HCT116 (cell line): ENCODE measurements around the gene HHAT. TPM values are rescaled to one million over a fixed set of nuclear protein-coding genes. Genes with fewer than 3 reads are reported as not detected.

Experiments
- ATAC-seq: fragments of 200-7000 bp; cut with Tn5 transposase; 2 replicates; pipeline ENCODE4 v1.9.1; 2020; ENCODE audit warnings: mild to moderate bottlenecking, moderate library complexity
- BruUV-seq: library from RNA; stranded (reverse); fragments of 400-500 nt; replicated peaks from 2 replicates; lab custom pipeline; 2021; lab: Mats Ljungman, UMichigan
- CTCF ChIA-PET: fragments of 300-600 bp; sonication (Branson Sonifier 250); formaldehyde crosslinking; loops from one replicate; lab custom pipeline; 2021; ENCODE audit warnings: antibody characterized with exemption; lab: Charles Lee
- POLR2A ChIA-PET: fragments of 300-600, 350-600 bp; sonication (Branson Sonifier 250); formaldehyde crosslinking; loops from one replicate; lab custom pipeline; 2021; ENCODE audit warnings: antibody characterized with exemption; lab: Charles Lee
- RAD21 ChIA-PET, 2 experiments: fragments of 300-600 bp; sonication (Branson Sonifier 250); formaldehyde crosslinking; loops; one replicate each; lab custom pipeline; 2023; ENCODE audit warnings: low total read pairs in 2 of 2; ENCODE audit not compliant: uncharacterized antibody in 2 of 2, unreplicated experiment in 2 of 2, low non-redundant PET in 1 of 2; lab: Charles Lee
- DNase-seq: peaks from one replicate; pipeline ENCODE4 v3.0.0-alpha.2; 2010; ENCODE audit warnings: low read depth, low spot score
- H2AFZ ChIP-seq: fragments of 200-600 bp; shearing (Covaris generic), sonication (generic); 2 replicates; pipeline ENCODE4 v1.6.1; 2017; ENCODE audit warnings: low read depth, mixed run types, mixed read lengths, antibody characterized with exemption, low read length; ENCODE audit not compliant: poor library complexity, severe bottlenecking
- H3K27ac ChIP-seq: 2 replicates; pipeline ENCODE4 v1.5.1; 2012; ENCODE audit warnings: low read depth, low read length
- H3K27me3 ChIP-seq: fragments of 200-600 bp; sonication (generic); 2 replicates; pipeline ENCODE4 v1.6.1; 2016; ENCODE audit warnings: mixed run types, low read length, mixed read lengths; ENCODE audit not compliant: insufficient read depth
- H3K36me3 ChIP-seq, 2 experiments: fragments of 200-500 bp in 1 of 2; fragments of 200-600 bp in 1 of 2; sonication (Bioruptor generic) in 1 of 2; sonication (generic) in 1 of 2; 2 replicates each; pipeline versions ENCODE4 v1.5.1 to v1.6.1; 2014 to 2016; ENCODE audit warnings: low read length in 2 of 2, inconsistent platforms in 1 of 2, mixed read lengths in 1 of 2, mixed run types in 1 of 2; ENCODE audit not compliant: insufficient read depth in 2 of 2, control insufficient read depth in 1 of 2
- H3K4me1 ChIP-seq, 2 experiments: fragments of 200-600 bp in 1 of 2; sonication (generic) in 1 of 2; 2 replicates each; pipeline versions ENCODE4 v1.5.1 to v1.6.1; 2012 to 2017; ENCODE audit warnings: low read length in 2 of 2, inconsistent platforms in 1 of 2, mild to moderate bottlenecking in 1 of 2, mixed read lengths in 1 of 2, mixed run types in 1 of 2, moderate library complexity in 1 of 2; ENCODE audit not compliant: insufficient read depth in 2 of 2, control insufficient read depth in 1 of 2
- H3K4me2 ChIP-seq: fragments of 200-600 bp; sonication (generic); 2 replicates; pipeline ENCODE4 v1.6.1; 2017; ENCODE audit warnings: mixed run types, low read length, mixed read lengths
- H3K4me3 ChIP-seq, 2 experiments: fragments of 200-600 bp in 1 of 2; sonication (generic) in 1 of 2; replicated peaks in 1 of 2; 2 replicates each; pipeline ENCODE4 v1.5.1; 2011 to 2016; ENCODE audit warnings: low read length in 2 of 2, control low read depth in 1 of 2, low read depth in 1 of 2, mild to moderate bottlenecking in 1 of 2, mixed read lengths in 1 of 2, mixed run types in 1 of 2
- H3K79me2 ChIP-seq: fragments of 200-600 bp; sonication (generic); 2 replicates; pipeline ENCODE4 v1.6.1; 2017; ENCODE audit warnings: mild to moderate bottlenecking, mixed run types, low read length, moderate library complexity, mixed read lengths; ENCODE audit not compliant: insufficient read depth
- H3K9ac ChIP-seq: fragments of 200-600 bp; sonication (generic); 2 replicates; pipeline ENCODE4 v1.6.1; 2016; ENCODE audit warnings: low read length, mixed read lengths
- H3K9me2 ChIP-seq: fragments of 200-600 bp; sonication (generic), shearing (Covaris generic); 2 replicates; pipeline ENCODE4 v1.6.1; 2017; ENCODE audit warnings: mixed run types, mild to moderate bottlenecking, moderate library complexity; ENCODE audit not compliant: insufficient read depth
- H3K9me3 ChIP-seq, 2 experiments: fragments of 200-500 bp in 1 of 2; fragments of 200-600 bp in 1 of 2; sonication (Bioruptor generic) in 1 of 2; sonication (generic) in 1 of 2; 2 replicates each; pipeline ENCODE4 v1.6.1; 2014 to 2017; ENCODE audit warnings: low read length in 2 of 2, mixed read lengths in 2 of 2, inconsistent platforms in 1 of 2, low read depth in 1 of 2, mild to moderate bottlenecking in 1 of 2, mixed run types in 1 of 2, moderate library complexity in 1 of 2; ENCODE audit not compliant: control insufficient read depth in 1 of 2, insufficient read depth in 1 of 2
- H4K20me1 ChIP-seq: fragments of 200-600 bp; sonication (generic), shearing (Covaris generic); 2 replicates; pipeline ENCODE4 v1.6.1; 2017; ENCODE audit warnings: mixed run types, mild to moderate bottlenecking, moderate library complexity; ENCODE audit not compliant: insufficient read depth
- EGR1 ChIP-seq: IDR thresholded peaks from 2 replicates; pipeline ENCODE4 v1.6.1; 2012; ENCODE audit warnings: low read depth
- ELF1 ChIP-seq: IDR thresholded peaks from 2 replicates; pipeline ENCODE4 v1.6.1; 2012; ENCODE audit warnings: low read depth, borderline replicate concordance
- EZH2 ChIP-seq: fragments of 200-600 bp; sonication (generic); IDR thresholded peaks from 2 replicates; pipeline ENCODE4 v1.6.1; 2017; ENCODE audit warnings: antibody characterized with exemption, mixed run types
- EZH2phosphoT487 ChIP-seq: fragments of 200-600 bp; IDR thresholded peaks from 2 replicates; pipeline ENCODE4 v1.6.1; 2018; ENCODE audit warnings: antibody characterized with exemption, borderline replicate concordance
- POLR2A ChIP-seq: IDR thresholded peaks from 2 replicates; pipeline ENCODE4 v1.7.0; 2011; ENCODE audit warnings: borderline replicate concordance; ENCODE audit not compliant: insufficient read depth, insufficient read length; ENCODE audit errors: extremely low read depth
- SIN3A ChIP-seq: IDR thresholded peaks from 2 replicates; pipeline ENCODE4 v1.6.1; 2012; ENCODE audit warnings: low read depth
- SP1 ChIP-seq: IDR thresholded peaks from 2 replicates; pipeline ENCODE4 v1.6.1; 2012; ENCODE audit warnings: low read depth
- TCF7L2 ChIP-seq: IDR thresholded peaks from 2 replicates; pipeline ENCODE4 v1.7.0; 2011; ENCODE audit warnings: borderline replicate concordance, inconsistent platforms; ENCODE audit not compliant: insufficient read depth, insufficient read length; ENCODE audit errors: extremely low read depth
- YY1 ChIP-seq: IDR thresholded peaks from 2 replicates; pipeline ENCODE4 v1.6.1; 2011; ENCODE audit warnings: low read length, low read depth, moderate library complexity, mild to moderate bottlenecking; ENCODE audit not compliant: insufficient replicate concordance; ENCODE audit errors: extremely low read depth
- ZBTB33 ChIP-seq: IDR thresholded peaks from 2 replicates; pipeline ENCODE4 v1.6.1; 2011; ENCODE audit warnings: mild to moderate bottlenecking, low read length, moderate library complexity; ENCODE audit not compliant: insufficient replicate concordance; ENCODE audit errors: extremely low read depth
- ZFX ChIP-seq: fragments of 450-650 bp; IDR thresholded peaks from 2 replicates; pipeline ENCODE4 v1.6.1; 2017
- ZNF274 ChIP-seq: fragments of 200-500 bp; sonication (Bioruptor generic); IDR thresholded peaks from 2 replicates; pipeline ENCODE4 v1.6.1; 2014; ENCODE audit warnings: mild to moderate bottlenecking, low read depth, low read length, inconsistent platforms
- intact Hi-C: fragments of 100-400 bp; cut with micrococcal nuclease; formaldehyde crosslinking; loops from 2 replicates; pipeline ENCODE4 v1.10.0; 2022
- total RNA-seq: library from RNA; stranded (reverse); gene quantifications from one replicate; pipeline ENCODE4 v1.2.1, GENCODE V29; 2021; ENCODE audit not compliant: unreplicated experiment
- TF ChIP-seq, protein P1 (sequence below), 3 experiments: fragments of 200-600 bp in 1 of 3; sonication (generic) in 1 of 3; IDR thresholded peaks in 2 of 3; conservative IDR thresholded peaks in 1 of 3; 2 replicates each; pipeline ENCODE4 v1.5.1; 2012 to 2017; ENCODE audit warnings: low read depth in 2 of 3, low read length in 2 of 3, antibody characterized with exemption in 1 of 3, borderline replicate concordance in 1 of 3, control low read depth in 1 of 3, mild to moderate bottlenecking in 1 of 3, mixed read lengths in 1 of 3, mixed run types in 1 of 3, moderate library complexity in 1 of 3; ENCODE audit not compliant: insufficient read depth in 1 of 3

Gene HHAT
- total RNA-seq, 1 experiment from 2014 or later: 2.7 TPM

DNA sequence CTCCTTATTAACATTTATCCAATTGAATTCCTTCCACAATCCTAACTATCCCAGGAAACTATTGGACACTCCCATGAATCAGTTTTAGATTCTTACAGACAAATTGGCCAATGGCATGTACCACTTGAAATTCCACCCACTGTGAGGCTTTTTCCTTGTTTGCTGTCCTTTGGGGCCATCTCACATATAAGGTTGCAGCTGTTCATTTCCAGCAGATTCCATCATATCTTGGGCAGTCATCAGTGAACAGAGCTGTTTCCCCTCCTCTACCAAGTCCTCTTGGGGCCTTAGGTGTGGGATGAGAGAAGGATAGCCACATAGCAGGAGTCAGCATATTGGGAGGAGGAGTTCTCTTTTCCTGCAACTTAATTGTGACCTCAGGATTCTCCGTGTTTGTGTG lies 109.1 kb downstream of the HHAT start:
- Histone ChIP-seq H4K20me1 (no peaks in the 10 kb centered on the region), H3K9me2 (no peaks in the 10 kb centered on the region), H2AFZ (no peak overlapping the region), H3K36me3 (no peaks in the 10 kb centered on the region), H3K9ac (no peak overlapping the region), H3K4me2 (no peak overlapping the region), H3K79me2 (no peaks in the 10 kb centered on the region), H3K4me1 (peaks cover 0 to 6% of the 10 kb centered on the region in 2 experiments; a peak in 1 of 4 replicates), H3K4me3 (no peak overlapping the region), H3K27ac (no peak overlapping the region), H3K27me3 (no peaks in the 10 kb centered on the region), H3K9me3 (no peaks in the 10 kb centered on the region)
- ATAC-seq (no peak), DNase-seq (no peak)
- intact Hi-C loops: no loop called here
- ChIA-PET CTCF (no interaction called here), RAD21 (no interaction called here), POLR2A (no interaction called here)
- TF ChIP-seq TCF7L2: no peak
- TF ChIP-seq EZH2: no peak
- no peak for TF ChIP-seq YY1
- no peak for TF ChIP-seq ELF1
- no peak for TF ChIP-seq SP1
- no peak for TF ChIP-seq ZNF274
- TF ChIP-seq POLR2A: no peak
- no peak for TF ChIP-seq ZBTB33
- no peak for TF ChIP-seq SIN3A
- no peak for TF ChIP-seq ZFX
- no peak for TF ChIP-seq EZH2phosphoT487
- TF ChIP-seq EGR1: no peak
- TF ChIP-seq, protein P1, sequence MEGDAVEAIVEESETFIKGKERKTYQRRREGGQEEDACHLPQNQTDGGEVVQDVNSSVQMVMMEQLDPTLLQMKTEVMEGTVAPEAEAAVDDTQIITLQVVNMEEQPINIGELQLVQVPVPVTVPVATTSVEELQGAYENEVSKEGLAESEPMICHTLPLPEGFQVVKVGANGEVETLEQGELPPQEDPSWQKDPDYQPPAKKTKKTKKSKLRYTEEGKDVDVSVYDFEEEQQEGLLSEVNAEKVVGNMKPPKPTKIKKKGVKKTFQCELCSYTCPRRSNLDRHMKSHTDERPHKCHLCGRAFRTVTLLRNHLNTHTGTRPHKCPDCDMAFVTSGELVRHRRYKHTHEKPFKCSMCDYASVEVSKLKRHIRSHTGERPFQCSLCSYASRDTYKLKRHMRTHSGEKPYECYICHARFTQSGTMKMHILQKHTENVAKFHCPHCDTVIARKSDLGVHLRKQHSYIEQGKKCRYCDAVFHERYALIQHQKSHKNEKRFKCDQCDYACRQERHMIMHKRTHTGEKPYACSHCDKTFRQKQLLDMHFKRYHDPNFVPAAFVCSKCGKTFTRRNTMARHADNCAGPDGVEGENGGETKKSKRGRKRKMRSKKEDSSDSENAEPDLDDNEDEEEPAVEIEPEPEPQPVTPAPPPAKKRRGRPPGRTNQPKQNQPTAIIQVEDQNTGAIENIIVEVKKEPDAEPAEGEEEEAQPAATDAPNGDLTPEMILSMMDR (IDR thresholded peaks at IDR 0.05 in 2 of 3, conservative IDR thresholded peaks at IDR 0.05 in 1 of 3; ENCODE audit: borderline replicate concordance in 1 of 3, insufficient read depth in 1 of 3, low read depth in 2 of 3, low read length in 2 of 3): no peak
- BruUV-seq: no TSS peak
